HG03469 (cell line): ENCODE measurements around the gene SYNJ2.
"Not testable (repeated sequence)": the region's sequence is repeated elsewhere in the genome, so short reads cannot be mapped to it uniquely, and the experiment has no call there.

Experiments used
- ATAC-seq: cut with Tn5 transposase; IDR thresholded peaks from one replicate; pipeline ENCODE4 v1.9.1; 2021; ENCODE audit warnings: mild to moderate bottlenecking, moderate library complexity, moderate number of reproducible peaks; ENCODE audit not compliant: unreplicated experiment

The SYNJ2 gene, protein sequence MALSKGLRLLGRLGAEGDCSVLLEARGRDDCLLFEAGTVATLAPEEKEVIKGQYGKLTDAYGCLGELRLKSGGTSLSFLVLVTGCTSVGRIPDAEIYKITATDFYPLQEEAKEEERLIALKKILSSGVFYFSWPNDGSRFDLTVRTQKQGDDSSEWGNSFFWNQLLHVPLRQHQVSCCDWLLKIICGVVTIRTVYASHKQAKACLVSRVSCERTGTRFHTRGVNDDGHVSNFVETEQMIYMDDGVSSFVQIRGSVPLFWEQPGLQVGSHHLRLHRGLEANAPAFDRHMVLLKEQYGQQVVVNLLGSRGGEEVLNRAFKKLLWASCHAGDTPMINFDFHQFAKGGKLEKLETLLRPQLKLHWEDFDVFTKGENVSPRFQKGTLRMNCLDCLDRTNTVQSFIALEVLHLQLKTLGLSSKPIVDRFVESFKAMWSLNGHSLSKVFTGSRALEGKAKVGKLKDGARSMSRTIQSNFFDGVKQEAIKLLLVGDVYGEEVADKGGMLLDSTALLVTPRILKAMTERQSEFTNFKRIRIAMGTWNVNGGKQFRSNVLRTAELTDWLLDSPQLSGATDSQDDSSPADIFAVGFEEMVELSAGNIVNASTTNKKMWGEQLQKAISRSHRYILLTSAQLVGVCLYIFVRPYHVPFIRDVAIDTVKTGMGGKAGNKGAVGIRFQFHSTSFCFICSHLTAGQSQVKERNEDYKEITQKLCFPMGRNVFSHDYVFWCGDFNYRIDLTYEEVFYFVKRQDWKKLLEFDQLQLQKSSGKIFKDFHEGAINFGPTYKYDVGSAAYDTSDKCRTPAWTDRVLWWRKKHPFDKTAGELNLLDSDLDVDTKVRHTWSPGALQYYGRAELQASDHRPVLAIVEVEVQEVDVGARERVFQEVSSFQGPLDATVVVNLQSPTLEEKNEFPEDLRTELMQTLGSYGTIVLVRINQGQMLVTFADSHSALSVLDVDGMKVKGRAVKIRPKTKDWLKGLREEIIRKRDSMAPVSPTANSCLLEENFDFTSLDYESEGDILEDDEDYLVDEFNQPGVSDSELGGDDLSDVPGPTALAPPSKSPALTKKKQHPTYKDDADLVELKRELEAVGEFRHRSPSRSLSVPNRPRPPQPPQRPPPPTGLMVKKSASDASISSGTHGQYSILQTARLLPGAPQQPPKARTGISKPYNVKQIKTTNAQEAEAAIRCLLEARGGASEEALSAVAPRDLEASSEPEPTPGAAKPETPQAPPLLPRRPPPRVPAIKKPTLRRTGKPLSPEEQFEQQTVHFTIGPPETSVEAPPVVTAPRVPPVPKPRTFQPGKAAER (N-terminal part only)

DNA sequence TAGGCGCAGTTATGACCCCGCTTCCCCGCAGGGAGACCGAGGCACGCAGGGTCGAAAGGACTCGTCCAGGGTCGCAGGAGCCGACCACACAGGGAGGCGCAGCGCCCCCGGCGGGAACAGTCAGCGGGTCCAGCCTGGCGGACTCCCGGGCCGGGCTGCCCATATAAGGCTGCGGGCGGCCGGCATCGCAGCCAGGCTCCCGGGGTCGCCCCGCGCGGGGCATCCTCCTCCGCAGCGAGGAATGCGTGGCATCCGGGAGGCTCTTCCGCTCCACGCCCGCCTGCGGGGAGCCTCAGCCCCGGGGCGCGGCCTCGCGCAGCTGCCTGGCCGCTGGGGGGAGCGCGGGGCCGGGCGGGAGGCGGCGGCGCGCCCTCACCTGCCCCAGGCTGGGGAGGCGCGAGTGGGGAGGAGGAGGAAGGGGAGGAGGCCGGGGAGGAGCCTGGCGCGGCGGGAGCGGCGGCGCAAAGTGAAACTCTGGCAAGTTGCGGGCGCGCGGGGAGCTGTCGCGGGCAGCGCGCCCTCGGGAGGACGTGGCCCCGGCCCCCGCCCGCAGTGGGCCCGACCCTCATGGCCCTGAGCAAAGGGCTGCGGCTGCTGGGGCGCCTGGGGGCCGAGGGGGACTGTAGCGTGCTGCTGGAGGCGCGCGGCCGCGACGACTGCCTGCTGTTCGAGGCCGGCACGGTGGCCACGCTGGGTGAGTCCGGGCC lies at the start of gene SYNJ2:
SYNJ2 (plus strand) TSS at position 469 of the 707 bp plus-strand sequence; CDS start at position 568, 99 bp downstream.
- peak; percentile 55 for ATAC-seq

DNA sequence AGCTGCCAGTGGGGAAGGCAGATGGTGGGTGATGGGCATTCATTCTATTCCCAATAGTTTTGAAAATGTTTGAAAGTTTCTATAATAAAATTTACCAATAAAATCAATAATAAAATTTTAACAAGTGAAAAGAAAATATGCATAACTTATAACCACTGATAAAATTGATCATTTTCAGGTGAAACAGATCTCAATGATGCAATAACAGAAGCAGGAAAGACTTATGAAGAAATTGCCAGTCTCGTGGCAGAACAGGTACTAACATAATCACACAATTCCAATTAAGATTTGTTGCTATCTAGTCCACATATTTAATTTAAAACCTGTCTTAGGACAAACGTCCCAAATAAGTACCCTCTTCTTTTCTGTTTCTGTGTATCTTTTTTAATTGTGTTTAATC lies 45.9 kb upstream of the SYNJ2 start:
- ATAC-seq = no peak

DNA sequence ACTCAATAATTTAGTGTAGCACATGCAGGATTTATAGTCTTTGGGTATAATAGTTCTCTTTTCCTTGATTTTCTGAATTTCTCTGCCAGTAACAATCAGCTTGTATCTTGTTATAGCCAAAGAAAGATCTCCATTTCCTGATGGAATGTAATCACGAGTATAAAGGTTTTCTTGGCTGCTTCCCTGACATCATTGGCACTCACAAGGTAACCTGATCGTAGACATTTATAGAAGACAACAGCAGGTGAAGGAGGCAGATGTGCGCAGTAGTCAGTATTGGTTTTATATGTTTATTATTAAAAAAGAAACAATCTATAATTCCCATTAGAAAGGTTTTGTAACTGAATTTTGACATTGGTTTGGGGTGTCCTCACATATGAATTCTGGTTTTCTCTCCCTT lies 44.3 kb upstream of the SYNJ2 start:
- ATAC-seq = no peak

DNA sequence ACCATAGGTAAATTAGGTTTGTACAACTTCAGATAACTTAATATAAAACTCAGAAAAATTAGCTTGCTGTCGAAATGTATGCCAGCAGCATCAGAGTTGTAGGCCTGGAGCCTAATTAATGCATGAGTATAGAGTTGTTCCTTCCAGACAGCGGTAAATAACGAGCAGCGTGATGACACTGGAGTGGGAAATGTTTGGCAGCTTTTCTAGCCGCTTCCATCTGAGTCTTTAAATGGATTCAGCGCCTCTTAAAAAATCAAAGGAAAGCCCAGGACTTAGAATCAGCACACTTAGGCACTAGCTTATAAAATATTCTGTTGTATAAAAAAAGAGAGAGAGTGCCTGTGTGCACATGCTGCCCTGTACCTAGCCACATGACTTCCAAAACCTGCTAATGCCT lies 43.7 kb upstream of the SYNJ2 start:
- no peak for ATAC-seq

DNA sequence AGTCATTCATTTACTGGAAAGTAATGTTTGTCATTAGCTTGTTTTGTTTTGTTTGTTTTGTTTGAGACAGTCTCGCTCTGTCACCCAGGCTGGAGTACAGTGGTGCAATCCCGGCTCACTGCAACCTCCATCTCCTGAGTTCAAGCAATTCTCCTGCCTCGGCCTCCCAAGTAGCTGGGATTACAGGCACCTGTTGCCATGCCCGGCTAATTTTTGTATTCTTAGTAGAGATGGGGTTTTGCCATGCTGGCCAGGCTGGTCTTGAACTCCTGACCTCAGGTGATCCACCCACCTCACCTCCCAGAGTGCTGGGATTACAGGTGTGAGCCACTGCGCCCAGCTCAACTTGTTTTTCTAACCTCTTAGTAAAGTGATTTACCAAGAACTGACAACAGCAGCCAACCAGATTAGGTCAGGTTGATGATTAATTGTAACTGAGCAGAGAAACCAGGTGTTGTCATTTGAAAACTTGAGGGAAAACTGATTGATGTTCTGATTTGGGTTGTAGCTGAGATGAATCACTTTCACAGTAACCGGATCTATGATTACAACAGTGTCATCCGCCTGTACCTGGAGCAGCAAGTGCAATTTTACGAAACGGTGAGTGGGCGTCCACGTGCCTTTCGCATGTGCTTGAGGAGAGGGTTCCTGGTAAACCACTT lies 41.2 kb upstream of the SYNJ2 start:
- not testable (repeated sequence) for ATAC-seq

DNA sequence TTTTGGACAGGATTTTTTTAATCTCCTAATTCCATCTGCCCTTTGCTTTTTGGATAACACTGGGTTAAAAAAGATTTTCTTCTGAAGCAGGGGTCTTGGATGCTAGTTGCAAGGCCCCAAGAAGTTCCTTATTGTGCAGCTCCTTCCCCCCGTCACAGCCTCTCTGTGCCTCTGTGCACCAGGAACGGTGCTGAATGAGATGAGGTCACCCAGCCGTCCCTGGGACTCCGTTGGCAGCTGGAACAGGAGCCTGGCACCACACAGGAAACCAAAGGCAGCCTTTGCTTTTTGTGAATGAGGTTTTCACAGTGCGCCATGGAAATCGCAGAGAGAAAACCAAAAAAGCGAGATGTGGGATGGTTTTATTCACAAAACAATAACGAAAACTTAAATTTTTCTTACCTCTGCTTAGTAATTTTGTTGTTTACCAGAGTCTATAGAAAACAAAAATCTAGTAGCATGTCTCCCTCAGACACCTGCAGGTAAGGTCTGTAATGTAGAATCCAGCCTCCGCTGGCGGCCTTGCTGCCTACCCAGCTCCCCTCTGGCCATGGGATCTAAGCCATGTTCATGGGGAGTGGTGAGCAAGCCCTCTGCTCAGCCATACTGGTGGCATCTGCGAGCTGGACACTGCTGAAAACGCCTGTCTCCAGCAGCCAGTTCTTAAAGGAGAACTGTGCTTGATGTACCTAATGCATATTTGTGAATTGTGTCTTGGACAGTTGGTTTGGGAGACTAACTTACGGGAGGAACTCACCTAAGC lies 40.4 kb upstream of the SYNJ2 start:
- ATAC-seq = no peak

DNA sequence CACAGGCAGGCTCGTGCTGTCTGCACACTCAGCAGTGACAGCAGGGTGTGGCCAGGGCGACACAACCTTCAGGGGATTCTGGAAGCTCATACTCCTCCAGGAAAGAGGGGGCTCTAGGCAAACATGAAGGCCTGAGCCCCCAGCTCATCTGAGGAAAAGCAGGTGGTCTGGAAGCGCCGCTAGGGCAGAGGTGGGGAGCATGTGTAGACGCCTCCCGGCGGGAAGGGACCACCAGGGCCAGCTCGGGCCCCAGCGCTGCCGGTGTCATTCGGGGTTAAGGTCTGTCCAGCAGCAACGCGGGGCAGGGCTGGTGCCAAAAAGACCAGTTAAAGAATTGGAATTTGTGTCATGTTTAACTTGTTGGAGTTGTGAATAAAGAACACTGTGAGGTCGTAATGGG lies 39.3 kb upstream of the SYNJ2 start:
- no peak for ATAC-seq

DNA sequence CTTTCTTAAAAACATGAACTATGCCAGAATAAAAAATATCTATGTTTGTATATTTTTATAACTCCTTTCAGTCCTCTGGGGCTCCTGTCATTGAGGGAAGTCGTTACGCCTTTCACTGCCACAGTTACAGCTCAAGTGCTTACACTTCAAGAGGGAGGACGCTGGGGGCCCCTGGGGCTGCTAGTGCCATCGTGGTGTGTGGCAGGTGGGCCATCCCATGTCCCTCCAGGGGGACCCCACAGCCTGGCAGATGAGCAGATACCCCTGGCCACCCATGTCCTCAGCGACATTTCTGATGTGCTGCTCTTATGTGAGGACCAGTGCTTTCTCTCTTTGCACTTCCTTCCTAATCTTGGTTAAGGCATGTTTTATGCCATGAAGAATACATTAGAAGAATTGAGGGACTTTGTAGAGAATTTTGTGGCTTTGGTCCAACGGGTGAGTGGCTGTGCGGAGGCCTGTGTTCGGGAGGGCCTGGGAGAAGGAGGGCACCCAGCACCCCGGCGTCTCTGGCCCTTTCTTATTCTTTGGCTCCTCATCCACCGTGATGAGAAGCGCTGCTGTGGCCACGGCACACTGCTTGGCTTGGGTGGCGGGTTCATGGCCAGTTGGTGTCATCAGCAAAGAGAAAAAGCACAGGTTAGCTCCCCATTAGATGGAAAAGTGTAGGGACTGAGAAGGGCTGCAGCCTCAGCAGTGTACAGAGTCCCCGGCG lies 38.3 kb upstream of the SYNJ2 start:
- no peak for ATAC-seq

DNA sequence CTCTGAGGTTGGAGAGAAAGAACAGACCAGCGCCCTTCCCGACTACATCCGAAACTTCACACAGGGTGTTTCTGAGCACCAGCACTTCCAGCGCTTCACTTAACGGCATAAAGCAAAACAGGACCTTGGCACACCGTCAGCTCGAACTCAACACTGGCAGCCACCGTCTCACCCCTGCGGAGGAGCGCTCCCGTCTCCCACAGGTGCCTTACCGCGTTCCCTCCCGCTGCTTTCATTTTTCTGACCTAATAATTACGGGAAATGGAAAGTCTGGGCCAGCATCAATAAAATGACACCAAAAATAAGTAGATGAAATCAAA lies 37.7 kb upstream of the SYNJ2 start:
- no peak for ATAC-seq

DNA sequence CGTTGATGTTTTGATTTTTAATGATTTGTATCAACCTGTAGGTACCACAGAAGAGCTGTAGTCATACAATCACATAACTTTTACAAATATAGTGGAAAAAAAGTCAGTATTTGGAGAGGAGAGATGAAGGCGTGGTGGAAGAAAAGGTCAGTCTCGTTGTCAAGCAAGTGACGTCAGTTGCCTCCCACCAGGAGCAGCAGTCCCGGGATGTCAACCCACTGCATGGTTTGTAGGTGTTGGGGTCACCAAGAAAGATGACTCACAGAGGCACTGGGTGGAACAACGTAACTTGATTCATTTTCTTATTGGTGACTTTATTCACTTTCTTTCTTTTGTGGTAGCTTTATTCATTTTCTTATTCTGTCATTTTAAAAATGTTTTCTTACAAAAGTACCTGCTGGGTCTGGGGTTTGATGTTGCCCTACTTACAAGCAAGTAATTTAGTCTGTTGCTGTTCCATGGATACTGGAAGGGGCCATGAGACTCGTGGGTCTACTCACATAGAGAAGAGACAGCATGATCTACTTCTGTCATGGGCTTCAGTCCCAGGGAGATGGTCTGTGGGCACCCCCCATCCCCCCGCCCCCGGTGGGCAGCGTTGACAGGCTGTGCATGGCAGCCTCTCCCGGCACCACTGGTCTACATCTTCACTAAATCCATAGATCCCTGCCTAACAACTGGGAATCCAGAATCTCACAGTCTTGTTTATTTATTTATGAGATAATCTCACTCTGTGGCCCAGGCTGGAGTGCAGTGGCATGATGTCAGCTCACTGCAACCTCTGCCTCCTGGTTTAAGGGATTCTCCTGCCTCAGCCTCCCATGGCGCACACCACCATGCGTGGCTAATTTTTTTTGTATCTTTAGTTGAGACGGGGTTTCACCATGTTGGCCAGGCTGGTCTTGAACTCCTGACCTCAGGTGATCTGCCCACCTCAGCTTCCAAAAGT lies 36.4 kb upstream of the SYNJ2 start:
- ATAC-seq = no peak

DNA sequence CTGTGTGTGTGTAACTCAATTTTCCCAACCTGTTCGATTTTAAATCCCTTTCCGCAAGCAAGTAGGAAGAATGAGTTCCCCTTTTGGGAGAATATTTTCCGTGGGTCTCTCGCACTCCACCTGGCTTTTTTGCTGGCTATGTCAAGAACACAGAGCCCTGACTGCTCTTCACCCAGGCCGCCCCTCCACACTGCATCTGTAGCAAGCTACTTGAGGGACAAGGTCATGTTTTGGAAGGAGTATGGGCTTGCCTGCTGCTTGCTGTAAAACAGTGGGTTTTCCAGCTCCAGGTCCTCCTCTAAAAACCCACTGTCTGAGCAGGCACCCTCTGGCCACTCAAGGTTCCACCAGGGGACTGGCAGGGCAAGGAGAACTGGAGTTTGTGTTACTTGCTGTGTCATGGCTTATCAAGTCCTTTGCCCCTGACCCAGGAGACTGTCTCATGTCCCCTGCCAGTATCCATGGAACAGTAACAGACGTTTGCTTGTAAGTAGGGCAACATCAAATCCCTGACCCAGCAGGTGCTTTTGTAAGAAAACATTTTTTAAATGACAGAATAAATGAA lies 35.5 kb upstream of the SYNJ2 start:
- no peak for ATAC-seq

DNA sequence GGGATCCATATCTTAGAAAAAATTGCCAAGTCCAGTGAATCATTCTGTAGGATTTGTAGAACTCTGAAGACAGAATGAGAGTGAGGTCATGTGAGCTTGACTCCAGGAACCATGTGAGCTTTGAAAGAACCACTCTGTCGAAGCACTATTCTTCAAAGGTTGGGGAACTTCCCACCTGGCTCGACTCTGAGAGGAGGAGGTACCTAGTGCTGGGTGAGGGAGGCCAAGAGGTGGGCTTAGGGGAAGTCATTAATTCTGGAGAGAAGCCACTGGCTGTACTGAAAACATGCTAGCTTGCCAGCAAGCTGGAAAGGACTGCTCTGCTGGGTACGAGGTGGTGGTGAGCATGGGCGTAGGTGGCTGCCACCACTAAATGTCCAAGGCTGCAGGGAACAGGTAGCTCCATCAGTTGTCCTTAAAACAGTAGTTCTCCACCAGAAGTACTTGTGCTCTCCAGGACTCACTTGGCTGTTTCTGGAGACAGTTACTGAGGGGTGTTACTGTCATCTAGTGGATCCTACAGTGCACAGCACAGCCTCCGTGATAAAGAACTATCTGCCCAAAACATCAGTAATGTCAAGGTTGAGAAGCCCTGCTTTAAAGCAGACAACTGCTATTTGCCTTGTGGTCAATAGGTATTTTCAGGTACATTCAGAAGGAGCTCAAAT lies 34.7 kb upstream of the SYNJ2 start:
- ATAC-seq = no peak

DNA sequence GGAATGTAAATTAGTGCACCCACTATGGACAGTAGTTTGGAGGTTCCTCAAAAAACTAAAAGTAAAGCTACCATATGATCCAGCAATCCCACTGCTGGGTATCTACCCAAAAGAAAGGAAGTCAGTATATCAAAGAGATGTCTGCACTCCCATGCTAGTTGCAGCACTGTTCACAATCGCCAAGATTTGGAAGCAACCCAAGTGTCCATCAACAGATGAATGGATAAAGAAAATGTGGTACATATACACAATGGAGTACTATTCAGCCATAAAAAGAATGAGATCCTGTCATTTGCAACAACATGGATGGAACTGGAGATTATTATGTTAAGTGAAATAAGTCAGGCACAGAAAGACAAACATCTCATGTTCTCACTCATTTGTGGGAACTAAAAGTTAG lies 30.8 kb upstream of the SYNJ2 start:
- ATAC-seq = not testable (repeated sequence)

DNA sequence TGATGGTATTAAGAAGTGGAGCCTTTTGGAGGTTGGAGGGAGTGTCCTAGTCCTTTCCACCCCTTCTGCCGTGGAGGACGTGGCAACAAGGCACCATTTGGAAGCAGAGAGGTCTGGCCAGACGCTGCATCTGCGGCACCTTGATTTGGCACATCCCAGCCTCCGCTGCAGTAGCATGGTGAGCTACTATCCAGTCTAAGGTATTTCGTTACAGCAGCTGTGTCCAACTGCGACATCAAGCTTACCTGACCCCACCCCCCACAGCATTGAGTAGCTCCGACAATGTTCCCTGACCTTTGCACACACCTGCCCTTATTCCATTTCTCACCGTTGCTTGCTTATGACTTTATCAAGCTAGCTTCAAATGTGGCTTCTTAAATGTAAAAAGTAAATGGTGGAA lies 29.8 kb upstream of the SYNJ2 start:
- ATAC-seq = no peak

DNA sequence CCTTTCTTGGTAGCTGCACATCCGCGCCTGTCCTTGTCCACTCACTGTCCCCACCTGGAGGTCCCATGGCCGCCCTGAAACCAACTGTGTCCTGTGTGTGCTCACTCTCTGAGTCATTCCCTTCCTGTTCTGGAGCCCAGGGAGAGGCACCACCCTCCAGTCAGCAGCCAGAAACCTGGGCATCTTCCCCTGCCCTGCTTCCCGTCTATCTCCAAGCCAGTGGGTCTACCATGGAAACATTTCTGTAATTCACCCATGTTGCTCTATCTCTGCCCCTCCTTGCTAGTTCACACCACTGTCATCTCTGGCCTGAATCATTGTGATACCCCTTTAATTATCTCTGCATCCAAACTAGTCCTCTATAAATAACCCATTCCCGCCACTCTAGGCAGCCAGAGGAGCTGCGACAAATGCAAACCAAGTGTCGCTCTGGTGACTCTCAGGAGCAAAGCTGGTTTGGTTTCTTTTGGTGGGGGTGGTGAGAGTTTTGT lies 28.8 kb upstream of the SYNJ2 start:
- ATAC-seq = no peak

DNA sequence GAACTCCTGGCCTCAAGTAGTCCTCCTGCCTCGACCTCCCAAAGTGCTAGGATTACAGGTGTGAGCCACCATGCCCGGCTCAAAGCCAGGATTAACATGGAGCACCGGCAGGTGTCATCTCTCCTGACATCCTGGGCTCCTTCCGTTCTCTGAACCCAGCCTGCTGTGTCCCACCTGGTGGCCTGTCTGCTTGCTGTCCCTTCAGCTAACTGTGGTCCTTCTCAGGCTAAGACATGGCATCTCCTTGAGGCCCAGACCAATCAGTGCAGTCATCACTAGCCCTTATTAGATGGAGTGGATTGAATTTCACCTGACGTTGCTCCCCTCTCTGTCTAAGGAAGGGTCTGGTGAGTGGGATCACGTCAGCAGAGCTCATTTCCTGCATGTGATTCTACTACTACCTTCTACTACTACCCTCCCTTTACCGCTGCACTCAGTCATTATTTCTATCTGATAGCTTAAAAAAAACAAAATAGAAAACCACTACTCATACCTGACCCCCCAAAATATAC lies 28.0 kb upstream of the SYNJ2 start:
- no peak for ATAC-seq
